NCI-H2081 (cell line): ENCODE measurements around the gene KRT85.

Experiments used
- DNase-seq, 2 experiments: peaks; one replicate each; lab custom pipeline; 2025; lab: John Stamatoyannopoulos, UW

KRT85 gene

DNA sequence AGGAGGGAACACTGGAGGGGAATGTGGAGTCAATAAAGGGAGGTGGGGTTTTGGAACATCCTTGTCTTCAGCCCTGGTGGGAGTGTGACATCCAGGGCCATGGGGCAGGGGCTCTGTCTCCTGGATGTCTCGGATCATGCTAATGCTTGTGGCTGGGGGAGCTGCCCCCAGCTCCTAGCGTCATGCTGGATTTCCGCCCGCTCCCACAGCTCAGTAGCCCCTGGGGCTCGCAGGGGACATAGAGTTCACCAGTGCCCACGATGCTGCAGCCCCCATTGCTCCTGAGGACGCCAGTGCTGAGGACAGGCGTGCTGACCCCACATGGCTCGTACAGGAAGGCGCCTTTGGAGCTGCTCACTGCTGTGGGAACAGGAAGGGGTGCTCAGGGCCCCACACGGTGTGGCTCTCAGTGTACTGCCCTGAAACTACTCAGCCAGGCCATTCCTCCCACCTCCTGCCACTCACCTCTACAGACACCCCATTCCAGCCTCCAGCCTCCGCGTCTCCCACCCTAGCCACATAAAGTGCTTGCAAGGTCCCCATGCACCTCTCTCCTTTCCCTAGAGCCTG lies 27.6 kb upstream of the KRT85 start:
- DNase-seq = no peak

DNA sequence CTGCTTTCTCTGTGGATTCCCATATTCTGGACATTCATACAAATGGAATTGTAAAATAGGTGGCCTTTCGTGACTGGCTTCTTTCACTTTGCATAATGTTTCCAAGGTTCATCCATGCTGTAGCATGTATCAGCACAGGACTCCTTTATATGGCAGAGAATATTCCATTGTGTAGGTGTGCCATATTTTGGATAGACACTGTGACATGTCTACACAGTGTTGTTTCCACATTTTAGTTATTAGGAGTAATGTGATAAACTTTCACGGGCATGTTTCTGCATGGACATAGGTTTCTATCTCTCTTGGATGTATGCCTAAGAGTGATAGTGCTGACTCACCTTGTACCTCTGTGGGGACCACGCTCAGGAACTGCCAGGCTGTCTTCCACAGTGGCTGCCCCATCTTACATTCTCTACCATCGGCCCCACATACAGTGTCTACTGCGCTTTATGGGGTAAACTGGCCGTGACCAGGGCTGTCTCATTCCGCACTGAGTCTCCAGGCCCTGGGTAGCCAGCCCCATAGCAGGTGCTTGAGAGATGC lies 25.3 kb upstream of the KRT85 start:
- DNase-seq = no peak

DNA sequence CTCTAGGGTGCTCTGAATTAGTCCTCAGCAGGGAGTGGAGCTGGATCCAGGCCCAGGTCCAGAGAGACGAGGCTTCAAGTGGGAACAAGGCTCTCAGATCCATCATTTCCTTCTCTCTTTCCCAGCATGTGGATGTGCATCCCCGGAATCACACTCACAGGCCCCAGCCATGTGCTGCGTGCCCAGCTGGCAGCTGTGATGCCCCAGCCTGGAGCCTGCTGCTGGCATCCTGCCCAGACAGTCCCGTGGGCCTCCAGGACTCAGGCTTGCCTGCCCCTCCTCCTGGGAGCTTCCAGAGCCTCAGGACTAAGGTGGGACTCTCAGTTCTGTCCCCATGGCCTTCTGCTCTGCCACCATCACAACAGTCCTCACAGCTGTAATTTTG lies 24.3 kb upstream of the KRT85 start:
- peak; percentile 86 to 89 for DNase-seq

DNA sequence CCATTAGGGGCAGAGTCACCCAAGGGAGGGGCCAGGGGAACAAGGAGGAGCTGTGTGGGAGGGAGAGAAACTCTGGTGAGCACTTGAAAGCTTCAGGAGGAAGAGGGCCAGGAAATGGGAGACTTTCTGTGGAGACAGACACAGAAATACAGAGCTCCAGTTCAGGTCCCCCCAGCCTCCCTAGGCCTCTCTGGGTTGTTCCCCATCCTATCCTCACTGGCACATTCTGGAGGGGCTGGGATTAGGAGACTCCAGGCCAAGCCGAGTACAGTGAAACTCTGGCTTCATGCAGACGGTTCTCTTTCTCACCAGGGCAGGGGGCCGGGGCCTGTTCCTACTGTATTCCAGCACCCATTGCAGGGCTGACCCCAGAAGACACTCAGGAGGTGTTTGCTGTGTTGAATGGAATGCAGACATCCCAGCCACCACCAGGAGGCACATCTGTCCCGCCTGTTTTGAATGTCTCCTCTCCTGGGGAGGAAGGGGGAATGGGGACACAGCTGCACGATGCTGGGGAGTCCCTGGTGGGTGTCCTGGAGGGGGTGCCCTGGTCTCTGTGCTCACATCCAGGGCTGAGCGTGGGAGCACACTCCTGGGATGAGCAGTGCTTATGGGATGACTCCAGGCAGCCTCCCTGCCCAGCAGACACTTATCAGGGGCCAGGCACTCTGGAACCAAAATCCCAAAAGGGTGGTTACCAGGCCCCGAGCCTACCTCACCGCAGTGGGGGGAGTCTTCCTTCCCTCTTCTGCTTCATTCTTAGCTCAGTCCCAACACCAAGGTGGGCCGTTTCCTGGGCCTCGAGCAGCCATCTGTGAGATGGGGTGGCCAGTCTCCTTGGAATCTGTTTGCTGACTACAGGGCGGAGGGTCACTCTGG lies 23.7 kb upstream of the KRT85 start:
- peak in 1 of 2 experiments; percentile 17 for DNase-seq

DNA sequence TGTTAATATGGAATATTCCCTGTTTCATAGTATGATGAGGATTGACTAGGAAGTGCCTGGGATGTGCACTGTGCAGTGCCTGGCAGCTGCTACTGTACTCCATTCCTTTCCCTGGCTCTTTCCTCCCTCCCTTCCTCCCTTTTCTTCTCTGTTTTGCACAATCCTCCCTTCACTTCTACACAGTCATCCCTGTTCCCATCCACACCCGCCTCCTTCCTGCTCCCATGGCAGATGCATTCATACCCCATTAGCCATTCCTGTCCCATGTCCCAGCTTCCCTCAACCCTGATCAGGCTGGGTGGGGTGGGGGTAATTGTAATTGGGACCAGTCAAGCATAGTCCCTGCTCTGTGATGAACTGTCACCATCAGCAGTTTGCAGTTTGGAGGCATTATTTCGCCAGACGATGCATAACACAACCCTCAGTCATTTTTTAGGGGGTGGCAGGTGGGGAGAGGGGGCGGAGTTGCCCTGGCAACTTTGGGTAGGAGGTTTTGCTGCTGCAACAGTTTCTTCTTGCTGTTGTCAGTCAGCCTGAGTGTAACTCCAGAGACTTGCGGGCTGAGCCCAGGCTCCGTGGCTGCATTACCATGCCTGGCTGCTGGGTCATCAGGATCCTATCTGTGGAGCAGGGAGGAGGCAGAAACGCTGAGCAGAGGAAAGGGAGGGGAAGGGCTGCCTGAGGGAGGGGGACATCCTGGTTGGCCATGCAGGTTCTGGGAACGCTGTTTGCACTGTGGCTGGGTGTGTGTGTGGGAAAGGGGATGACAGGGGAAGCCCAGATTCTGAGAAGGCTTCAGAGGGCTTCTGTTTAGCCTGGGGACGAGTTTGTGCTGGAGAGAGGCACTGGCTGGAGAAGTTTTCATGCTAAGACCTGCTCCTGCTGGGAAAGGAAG lies 22.3 kb upstream of the KRT85 start:
- DNase-seq = no peak

DNA sequence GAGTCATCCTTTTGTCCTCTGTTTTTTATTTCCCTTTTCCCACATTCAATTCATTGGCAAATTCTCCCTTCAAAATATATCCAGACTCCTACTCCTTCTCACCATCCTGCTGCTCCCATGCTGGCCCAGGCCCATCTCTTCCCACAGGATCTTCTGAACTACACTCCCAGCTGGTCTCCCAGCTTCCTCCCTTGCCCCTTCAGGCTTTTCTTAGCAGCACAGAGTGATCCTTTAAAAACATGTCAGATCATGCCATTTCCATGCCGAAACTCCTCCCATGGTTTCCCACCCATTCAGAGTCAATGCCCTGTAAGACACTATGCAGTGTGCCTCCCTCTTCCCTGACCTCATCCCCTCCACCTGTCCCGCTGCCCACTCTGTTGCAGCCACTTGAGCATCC lies 20.6 kb upstream of the KRT85 start:
- no peak for DNase-seq

DNA sequence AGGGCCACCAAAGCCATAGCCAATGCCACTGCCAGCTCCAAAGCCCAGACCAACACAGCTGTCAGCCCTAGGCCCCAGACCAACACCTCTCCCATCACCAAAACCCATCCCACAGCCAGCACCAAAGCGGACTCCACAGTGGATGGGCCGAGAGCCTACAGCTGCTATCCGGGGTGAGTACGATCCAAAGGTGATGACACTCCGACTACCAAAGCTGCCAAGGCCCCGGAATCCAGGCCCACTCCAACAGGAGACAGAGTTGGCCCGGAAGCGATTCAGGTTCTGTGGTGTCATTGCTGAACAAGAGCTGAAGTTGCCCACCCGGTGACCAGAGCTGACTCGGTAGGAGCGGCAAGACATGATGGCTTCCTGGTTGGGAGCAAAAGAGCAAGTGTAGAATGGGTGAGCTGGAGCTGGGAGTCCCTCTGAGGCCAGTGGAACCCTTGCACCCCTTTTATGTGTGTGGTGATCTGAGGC lies 18.0 kb upstream of the KRT85 start, which contains the start of gene KRT84:
KRT84 (minus strand) TSS at position 427 of the 477 bp plus-strand sequence; CDS start at position 360, 67 bp downstream.
- DNase-seq = no peak

DNA sequence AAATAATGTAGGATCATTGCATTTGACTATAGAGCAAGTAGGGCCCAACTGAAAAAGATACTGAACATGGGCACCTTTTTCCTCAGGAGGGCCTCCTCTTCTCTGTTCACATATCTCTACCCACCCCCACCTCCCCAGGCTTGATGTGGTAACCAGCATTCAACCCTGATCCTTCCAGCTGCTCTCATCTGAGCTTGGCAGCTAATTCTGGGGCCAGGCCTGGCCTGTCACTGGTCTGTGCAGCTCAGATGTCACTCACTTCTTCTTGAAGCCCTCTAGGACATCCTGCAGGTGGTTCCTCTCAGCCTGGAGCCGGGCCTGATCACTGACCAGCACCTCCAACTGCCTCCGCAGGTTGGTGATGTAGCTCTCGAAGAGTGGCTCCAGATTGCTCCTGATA lies 16.1 kb upstream of the KRT85 start:
- no peak for DNase-seq

DNA sequence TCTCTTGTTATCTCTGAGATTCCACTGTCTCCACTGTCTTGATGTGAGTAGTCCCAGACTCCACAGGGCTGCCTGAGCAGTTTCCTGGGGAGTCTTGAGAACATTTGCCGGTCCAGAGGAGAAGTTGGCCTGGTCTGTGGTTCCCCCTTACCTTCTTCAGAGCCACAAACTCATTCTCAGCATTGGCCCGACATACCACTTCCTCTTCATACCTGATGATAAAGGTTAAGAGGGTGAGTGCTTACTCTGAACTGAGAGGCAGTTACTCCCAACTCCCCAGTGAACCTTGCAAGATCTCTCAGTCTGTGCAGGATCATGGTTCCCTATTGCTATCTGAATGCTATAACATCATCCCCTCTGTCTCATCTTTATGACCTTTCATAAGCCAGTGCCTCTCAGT lies 15.6 kb upstream of the KRT85 start:
- DNase-seq = no peak

DNA sequence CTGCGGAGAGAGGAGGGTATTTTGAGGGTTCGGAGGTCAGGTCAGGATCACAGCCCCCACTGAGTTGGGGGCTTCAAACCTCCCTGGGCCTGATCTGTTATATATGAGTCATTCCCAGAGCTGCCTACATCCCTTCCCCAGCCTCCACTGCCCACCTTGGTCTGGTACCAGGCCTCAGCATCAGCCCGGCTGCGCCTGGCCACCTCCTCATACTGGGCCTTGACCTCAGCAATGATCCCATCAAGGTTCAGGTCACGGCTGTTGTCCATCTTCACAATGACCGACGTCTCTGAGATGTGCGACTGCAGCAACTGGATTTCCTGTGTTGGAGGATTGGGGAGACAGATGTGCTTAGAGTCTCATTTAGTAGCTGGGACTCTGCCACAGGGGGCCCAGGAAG lies 13.9 kb upstream of the KRT85 start:
- no peak for DNase-seq

DNA sequence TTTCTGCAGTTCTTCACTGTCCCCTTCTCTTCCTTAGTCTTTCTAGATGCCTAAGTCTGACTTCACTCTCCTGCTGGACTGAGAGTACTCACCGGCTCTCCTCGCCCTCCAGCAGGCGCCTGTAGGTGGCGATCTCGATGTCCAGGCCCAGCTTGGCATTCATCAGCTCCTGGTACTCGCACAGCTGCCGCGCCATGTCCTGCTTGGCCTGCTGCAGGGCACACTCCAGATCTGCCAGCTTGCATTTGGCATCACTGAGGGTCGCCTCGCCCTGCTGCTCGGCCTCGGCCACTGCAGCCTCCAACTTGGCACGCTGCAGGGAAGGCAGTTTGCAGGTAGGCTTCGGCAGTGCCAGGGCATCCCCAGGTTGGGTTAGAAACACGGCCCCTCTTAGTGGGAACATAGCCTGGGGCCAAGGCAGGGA lies 13.0 kb upstream of the KRT85 start:
- DNase-seq = no peak

DNA sequence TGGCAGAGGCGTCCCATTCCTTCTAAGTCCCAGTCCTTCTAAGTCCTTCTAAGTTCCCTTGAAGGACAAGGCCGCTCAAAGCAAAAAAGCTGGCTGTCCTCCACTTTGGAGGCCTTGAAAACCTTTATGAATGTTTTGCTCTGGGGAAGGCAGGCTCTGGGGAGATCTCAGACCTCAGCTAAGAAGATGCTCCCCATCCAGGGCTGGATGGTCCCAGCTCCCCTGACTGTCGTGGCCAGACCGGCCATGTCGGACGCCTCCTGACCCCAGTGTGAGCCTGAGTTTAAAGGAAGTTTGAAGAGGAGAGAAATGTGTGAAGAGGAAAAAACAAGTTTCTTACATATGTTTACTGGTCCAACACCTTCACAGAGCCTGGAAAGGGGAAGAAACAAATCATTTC lies 12.3 kb upstream of the KRT85 start:
- DNase-seq = no peak

DNA sequence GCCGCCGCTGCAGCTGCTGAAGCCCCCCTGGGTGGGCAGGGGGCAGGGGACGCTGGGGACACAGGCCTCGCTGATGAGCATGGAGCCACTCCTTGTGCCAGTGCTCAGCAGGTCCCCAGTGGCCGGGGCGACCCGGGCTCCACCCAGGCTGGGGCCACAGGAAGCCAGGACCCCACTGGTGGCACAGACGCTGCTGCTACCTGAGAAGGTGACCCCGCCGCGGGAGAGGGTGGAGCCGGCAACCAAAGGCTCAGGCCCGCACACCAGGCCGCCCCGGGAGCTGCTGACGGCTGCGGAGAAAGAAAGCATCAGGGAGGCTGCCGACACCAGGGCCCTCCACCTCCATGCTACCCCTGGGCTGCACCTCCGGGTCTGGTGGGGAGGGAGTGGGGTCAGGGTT lies 10.8 kb upstream of the KRT85 start:
- no peak for DNase-seq

DNA sequence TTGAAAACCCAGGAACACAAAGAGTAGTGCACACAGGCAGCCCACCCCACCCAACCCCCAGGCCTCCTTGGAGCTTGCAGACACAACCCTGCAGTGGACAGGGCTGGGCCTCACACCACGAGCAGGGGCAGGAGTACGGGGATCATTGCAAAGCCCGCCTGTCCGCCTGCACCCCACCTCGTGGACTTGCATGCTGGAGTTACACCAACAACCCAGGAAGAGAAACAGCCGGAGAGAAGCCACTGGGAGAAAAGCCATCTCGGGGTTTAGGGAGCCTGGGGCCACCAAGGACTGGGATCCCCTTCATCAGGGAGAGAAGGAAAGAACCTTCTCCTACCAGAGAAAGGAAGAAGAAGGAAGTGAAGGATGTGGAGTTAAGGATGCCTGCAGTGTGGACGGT lies 10.0 kb upstream of the KRT85 start:
- DNase-seq = no peak

DNA sequence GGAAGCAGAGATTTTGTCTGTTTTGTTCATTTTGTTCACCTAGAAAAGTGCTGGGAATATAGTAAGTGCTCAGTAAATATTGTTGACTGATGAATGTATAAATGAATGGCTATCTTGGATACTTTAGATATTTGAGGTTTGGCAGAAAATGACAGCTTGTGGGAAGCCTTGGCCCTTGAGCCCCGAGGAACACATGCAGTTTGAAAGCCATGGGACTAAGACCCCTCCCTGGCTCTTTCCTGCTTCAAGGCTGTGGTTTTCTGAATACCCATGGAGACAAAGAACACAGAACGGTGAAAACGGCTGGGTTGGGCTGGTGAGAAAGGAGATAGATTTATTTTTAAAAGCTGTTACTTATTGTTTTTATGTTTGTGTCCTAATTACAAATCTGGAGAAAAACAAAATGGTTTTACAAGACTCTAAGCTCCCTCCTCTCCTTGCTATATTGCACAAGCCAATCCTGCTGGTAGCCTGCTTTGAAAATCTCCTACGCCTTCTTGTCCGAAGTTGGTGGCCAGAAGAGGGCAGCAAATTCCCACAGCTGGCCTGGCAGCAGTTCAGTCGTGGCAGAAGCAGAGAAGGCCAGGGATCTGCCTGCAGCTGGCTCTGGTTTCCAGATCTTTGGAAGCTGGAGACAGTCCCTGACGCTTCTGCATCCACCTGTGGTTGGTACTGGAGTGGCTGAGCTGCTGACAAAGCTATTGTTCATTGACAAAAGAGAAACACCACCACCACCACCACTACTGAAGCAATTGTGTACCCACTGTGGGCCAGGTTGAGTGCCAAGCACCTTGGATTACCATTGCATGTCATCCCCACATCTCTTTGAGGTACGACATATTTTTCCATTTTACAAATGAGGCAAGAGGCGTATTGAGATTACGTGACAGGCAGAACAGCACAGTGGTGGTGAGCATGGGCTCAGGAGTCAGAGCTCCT lies 5.2 kb upstream of the KRT85 start:
- DNase-seq = peak; percentile 67 to 77

DNA sequence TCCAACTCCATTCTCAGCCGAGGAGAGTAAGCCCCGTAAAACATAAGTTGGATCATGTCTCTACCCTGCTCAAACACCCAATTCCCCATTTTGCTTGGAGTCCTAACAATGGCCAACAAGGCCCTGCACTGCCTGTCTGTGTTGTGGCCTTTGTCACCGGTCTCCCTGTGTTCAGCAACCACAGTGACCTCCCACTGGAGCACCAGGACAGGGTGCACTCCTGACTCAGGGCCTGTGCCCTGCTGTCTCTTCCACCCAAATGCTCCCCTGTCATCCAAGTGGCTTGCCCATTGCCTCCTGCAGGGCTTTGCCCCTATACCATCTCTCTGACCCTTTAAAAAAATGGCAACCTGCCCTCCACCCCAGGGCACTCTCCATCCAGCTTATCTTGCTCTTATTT lies 4.4 kb upstream of the KRT85 start:
- DNase-seq = no peak

DNA sequence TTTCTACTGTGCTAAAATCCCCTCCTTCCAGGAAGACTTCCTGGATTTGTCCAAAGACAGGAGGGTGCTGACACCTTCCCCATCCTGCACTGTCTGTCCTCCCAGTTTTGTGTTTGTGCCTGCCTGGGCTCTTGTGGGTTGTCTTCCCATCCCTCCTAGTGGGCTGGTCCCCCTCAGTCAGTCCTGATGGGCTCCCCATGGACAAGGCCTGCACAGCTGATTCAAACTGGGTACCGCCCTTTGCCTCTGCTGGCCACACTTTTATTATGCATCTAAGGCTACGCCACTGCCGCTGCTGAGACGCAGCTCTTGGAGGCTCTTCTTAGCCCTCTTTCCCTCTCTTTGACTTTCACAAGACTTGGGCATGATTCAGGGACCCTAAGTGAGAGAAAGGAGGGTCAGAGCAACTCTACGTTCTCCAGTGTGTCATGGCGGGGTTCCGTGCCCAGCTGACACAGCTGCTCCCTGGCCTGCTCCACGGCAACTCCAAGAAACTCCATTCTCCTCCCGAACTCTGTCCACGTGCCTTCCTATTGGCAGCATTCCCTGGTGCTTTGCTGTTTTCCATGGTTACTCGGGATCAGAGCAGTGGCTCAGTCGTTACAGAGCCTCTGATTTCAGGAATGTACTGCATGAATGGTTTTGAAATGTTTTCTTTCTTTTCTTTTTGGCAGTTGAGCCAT lies 3.8 kb upstream of the KRT85 start:
- no peak for DNase-seq

DNA sequence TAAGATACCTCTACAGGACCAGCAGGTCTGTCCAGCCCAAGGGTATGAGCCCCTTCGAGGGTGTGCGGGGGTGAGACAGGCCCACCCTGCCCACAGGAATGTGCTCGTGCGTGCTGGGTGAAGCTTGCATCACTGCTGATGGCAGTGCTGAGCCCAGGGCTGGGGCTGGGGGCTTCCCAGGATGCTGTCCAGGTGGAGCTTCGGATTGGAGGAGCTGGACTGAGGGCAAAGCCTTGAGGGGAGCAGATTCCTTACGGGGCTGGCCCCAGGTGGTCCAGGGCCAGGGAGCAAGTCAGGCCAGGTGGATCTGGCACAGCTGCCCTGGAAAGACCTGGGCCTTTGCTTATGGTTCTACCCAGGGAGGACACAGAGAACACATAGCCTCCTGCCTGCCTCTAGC lies 2.5 kb upstream of the KRT85 start:
- no peak for DNase-seq

DNA sequence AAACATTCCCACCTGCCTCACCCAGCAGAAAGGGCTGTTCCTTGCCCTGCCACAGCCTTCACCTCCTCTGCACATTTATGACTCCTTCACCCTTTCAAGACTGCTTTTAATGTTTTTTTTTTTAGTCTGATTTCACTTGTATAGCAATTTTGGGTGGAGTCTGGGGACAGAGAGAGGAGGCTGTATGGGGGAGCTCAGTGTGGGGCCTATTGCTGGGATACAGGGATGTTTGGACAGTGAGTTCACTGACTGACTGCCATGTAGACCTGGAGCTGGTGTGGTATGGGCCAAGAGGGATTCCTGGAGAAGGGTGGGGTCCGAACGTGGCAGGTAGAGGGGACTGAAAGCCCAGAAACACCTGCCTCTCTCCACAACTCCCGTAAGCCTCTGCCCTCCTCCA lies 1.9 kb upstream of the KRT85 start:
- no peak for DNase-seq

DNA sequence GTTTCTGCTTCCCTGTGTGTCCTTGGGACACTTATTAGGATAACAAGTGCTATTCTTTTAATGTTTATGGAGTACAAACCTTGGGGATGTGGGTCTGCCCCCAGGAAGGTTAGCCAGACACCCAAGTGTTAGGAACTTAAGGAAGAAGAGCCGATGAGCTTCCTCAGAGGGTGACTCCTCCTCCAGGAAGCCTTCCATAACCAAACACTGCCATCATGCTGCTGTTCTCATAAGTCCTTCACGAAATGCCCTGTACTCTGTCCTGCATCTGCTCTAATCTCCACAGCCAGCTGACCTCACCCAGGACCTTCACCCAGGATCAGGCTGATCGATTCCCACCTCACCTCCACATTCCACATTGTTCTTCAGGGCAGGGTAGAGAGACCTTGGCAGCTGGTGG lies 1.2 kb upstream of the KRT85 start:
- DNase-seq = no peak

DNA sequence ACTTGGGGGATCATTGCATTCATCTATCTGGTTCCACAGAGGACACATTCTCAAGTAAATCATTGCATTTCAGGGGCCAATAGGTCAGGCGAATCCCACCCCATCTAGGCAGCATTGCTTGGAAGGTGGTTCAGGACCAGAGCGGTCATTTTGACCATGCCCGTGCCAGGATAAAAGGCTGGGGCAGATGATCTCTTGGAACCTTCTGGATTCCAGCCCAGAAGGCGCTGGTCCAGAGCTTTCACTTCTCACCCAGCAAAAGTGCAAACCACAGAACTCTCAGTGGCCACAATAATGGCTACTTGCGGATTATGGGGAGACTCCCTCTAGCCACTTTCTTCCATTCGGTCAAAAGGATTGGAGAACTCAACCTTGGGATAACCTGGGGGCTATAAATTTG lies 595 bp upstream of the KRT85 start:
- DNase-seq = no peak
